NOMO-1 (cell line): ENCODE results near the gene PPFIBP1.
"Not testable (repeated sequence)": the region's sequence is repeated elsewhere in the genome, so short reads cannot be mapped to it uniquely, and the experiment has no call there.

ENCODE experiments used
- DNase-seq, 2 experiments: peaks; one replicate each; lab custom pipeline; 2025; ENCODE audit not compliant: unreplicated experiment in 2 of 2; lab: John Stamatoyannopoulos, UW

The PPFIBP1 gene

GRCh38 chr12:27555925-27556778 lies 32.1 kb downstream of the PPFIBP1 start:
- peak in 1 of 2 experiments; percentile 22 for DNase-seq

DNA sequence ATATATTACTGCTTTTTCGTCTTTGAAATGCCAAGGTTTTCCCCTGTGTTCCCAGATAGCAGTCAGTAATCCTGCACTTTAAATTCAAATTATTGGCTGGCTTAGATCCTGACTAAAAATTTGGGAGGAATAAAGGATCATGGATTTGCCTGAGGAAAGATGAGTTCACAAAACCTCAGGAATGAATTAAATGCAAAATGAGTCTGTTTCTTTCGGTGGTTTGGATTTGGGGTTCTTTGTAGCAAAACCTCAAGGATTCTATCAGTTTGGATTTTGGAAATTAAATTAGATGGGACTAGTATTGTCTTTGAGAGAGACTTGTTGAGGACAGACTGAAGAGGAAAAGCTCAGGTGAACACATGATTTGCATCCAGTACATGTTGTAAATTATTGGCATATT lies 36.1 kb downstream of the PPFIBP1 start:
- DNase-seq: no peak

DNA sequence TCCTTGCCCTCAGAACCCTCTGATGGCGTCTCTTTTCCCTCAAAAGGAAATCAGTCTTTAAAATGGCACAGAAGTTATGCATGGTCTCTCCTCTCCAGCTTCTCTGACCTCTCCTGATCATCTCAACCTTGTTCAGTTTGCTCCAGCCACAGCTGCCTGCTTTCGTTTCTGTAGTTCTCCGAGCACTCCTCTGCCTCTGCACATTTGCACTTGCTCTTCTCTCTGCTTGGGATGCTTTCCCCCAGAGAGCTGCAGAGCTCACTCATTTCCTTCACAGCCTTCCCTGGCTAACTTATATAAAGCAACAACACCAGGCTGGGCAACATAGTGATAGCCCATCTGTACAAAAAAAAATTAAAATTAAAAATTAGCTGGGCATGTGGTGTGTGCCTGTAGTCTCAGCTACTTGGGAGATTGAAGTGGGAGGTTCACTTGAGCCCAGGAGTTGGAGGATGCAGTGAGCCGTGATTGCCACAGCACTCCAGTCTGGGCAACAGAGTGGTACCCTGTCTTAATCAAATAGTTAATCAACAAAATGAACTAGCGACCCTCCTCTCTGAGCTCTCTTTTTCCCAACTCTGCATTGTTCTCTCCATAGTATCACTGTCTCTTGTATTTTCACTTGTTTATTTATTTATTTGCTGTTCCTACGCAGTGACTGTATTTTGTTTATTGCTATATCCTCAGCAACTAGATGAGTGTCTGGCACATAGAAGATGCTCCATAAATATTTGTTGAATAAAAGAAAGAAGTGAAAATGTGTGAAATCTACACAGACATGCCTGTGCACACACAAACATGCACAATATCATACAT lies 37.7 kb downstream of the PPFIBP1 start:
- DNase-seq: no peak

- DNase-seq: no peak
Measured at GRCh38 chr12:27564612-27565213, 40.7 kb downstream of the PPFIBP1 start.

GRCh38 chr12:27566159-27566558 lies 42.2 kb downstream of the PPFIBP1 start:
- DNase-seq: no peak

- DNase-seq: no peak
Measured at GRCh38 chr12:27566626-27567025, 42.6 kb downstream of the PPFIBP1 start.

GRCh38 chr12:27571463-27571862 lies 47.5 kb downstream of the PPFIBP1 start:
- no peak for DNase-seq

GRCh38 chr12:27572486-27573255 lies 48.7 kb downstream of the PPFIBP1 start:
- no peak for DNase-seq

GRCh38 chr12:27573972-27574371 lies 50.0 kb downstream of the PPFIBP1 start:
- DNase-seq: no peak

- DNase-seq: no peak
Measured at GRCh38 chr12:27575090-27575761, 51.2 kb downstream of the PPFIBP1 start.

- DNase-seq: no peak
Measured at GRCh38 chr12:27575762-27576118, 51.7 kb downstream of the PPFIBP1 start.

- no peak for DNase-seq
Measured at GRCh38 chr12:27576667-27577347, 52.8 kb downstream of the PPFIBP1 start.

GRCh38 chr12:27577688-27578087 lies 53.7 kb downstream of the PPFIBP1 start:
- DNase-seq: no peak

DNA sequence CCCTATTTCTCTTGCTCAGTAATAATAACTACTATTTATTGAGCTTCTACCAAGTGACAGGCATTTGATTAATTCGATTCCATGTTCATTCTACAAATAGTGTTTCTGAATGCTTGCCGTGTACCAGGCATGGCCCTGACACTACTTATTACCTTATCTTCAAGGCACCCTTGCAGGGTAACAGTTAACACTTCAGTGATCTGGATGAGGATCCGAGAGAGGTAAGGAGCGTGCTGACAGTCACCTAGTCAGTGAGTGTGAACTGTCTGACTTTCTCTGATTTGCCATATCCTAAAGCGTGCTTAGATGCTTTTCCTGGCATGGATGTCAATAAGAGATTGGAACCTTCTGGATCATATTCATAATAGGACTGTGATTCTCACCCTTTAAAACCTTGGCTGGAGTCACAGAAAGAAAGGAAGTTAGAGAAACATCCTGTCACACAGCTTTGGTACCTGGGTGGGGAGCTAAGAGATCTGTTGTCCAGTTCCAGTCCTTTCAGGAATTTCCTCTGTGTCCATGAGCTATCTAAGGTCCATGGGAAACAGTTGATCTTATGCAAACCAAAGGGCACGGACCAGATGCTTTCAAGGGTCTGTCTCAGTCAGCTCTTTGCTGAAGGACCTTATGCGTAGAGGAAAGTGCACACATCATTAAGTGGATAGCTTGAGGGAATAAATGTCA lies 54.8 kb downstream of the PPFIBP1 start:
- DNase-seq: no peak

GRCh38 chr12:27580561-27581330 lies 56.7 kb downstream of the PPFIBP1 start:
- no peak for DNase-seq

DNA sequence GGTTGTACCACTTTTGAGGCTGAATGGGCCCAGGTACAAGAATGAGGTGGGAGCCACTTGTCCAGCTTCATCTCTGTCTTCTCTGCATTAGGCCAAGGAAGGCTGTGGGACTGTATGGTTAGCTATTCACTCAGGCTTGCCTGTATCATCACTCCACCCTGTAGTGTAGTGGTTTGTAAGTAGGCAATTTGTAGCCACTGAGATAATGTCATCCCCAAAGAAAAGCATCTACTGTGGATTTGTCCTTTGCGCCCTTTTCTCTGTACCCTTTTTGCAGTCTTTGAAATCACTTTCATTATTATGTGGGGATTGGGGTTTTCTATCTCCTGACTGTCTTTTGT lies 57.3 kb downstream of the PPFIBP1 start:
- DNase-seq: not testable (repeated sequence)

DNA sequence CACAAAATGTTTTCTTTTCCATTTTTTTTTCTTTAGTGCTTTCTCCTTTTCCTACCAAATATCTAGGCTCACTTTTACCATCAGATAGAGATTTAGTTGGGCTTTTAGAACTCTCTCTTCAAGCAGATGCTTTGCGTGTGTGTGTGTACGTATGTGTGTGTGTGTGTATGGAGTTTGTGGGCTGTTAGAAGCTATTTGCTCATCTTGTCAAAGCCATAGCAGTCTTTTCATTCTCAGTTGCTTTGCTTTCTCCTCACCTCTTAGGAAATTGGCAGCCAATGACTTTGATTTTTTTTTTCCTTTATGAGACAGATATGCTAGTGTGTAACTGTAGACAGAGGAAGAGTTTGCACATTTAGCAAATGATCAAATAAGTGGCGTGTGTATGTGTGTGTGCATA lies 57.8 kb downstream of the PPFIBP1 start:
- not testable (repeated sequence) for DNase-seq

GRCh38 chr12:27582445-27582844 lies 58.4 kb downstream of the PPFIBP1 start:
- not testable (repeated sequence) for DNase-seq
